GM06990 (cell line): ENCODE data around the gene RPS25.
A peak's percentile ranks its signal among the peaks of the same experiment; 100 is the strongest.

ENCODE experiments used
- DNase-seq: peaks from one replicate; pipeline ENCODE4 v3.0.0-alpha.2; 2011; ENCODE audit not compliant: insufficient read length; ENCODE audit errors: extremely low read depth
- H3K27me3 ChIP-seq: replicated peaks from 2 replicates; pipeline ENCODE4 v1.6.0; 2011; ENCODE audit warnings: low read length; ENCODE audit not compliant: control insufficient read depth, insufficient read depth
- H3K36me3 ChIP-seq: 2 replicates; pipeline ENCODE4 v1.5.1; 2011; ENCODE audit warnings: low read length; ENCODE audit not compliant: control insufficient read depth, insufficient read depth
- H3K4me3 ChIP-seq: replicated peaks from 2 replicates; pipeline ENCODE4 v1.5.1; 2011; ENCODE audit warnings: low read depth, mild to moderate bottlenecking, control low read depth, low read length
- CTCF ChIP-seq: IDR thresholded peaks from 2 replicates; pipeline ENCODE4 v1.5.1; 2011; ENCODE audit warnings: low read length, control low read depth, mild to moderate bottlenecking, inconsistent platforms; ENCODE audit not compliant: insufficient read depth, poor library complexity, severe bottlenecking

RPS25 gene

GRCh38 chr11:119030329-119031047, 12.3 kb upstream of the RPS25 start, which contains the start of gene SLC37A4:
TSS of gene SLC37A4 (minus strand) at chr11:119030877.
- H3K4me3 ChIP-seq, result peak within 1 kb of the TSS; percentile 94
- H3K36me3 ChIP-seq, result peaks cover 6% of the 10 kb centered on the region
- peak; percentile 93 for TF ChIP-seq CTCF
- peak; percentile 99 for DNase-seq
- H3K27me3 ChIP-seq, result no peaks in the 10 kb centered on the region

DNA sequence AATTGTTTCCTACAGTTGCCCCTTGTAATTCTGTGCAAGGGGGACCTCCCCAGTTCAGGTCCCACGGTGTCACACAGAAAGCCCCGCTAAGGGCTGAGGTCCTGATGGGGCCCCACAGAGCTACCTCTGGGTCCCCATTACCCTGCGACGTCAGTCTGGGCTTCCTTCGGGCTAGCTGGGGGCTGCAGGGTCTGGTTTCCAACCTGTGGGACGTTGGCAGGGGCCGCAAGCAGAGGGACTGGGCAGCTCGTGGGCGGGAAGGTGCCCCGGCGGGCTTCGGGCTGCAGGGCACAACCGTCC, 11.8 kb upstream of the RPS25 start:
- no peak for TF ChIP-seq CTCF
- H3K4me3 ChIP-seq, result peak overlapping the region; percentile 94
- DNase-seq, result no peak

GRCh38 chr11:119029340-119030028, 11.3 kb upstream of the RPS25 start:
- no peak for DNase-seq
- TF ChIP-seq CTCF, result no peak
- H3K36me3 ChIP-seq, result peaks cover 13% of the 10 kb centered on the region

More for the DNA sequence above, 11.8 kb upstream of the RPS25 start:
- Histone ChIP-seq H3K36me3 (peaks cover 11% of the 10 kb centered on the region), H3K27me3 (no peaks in the 10 kb centered on the region)

GRCh38 chr11:119029069-119029339, 10.9 kb upstream of the RPS25 start:
- TF ChIP-seq CTCF, result no peak
- no peak for DNase-seq
- Histone ChIP-seq H3K36me3 (peaks cover 13% of the 10 kb centered on the region), H3K27me3 (no peaks in the 10 kb centered on the region), H3K4me3 (no peak overlapping the region)

More at GRCh38 chr11:119029340-119030028, 11.3 kb upstream of the RPS25 start:
- peak overlapping the region; percentile 94 for H3K4me3 ChIP-seq
- H3K27me3 ChIP-seq, result no peaks in the 10 kb centered on the region

DNA sequence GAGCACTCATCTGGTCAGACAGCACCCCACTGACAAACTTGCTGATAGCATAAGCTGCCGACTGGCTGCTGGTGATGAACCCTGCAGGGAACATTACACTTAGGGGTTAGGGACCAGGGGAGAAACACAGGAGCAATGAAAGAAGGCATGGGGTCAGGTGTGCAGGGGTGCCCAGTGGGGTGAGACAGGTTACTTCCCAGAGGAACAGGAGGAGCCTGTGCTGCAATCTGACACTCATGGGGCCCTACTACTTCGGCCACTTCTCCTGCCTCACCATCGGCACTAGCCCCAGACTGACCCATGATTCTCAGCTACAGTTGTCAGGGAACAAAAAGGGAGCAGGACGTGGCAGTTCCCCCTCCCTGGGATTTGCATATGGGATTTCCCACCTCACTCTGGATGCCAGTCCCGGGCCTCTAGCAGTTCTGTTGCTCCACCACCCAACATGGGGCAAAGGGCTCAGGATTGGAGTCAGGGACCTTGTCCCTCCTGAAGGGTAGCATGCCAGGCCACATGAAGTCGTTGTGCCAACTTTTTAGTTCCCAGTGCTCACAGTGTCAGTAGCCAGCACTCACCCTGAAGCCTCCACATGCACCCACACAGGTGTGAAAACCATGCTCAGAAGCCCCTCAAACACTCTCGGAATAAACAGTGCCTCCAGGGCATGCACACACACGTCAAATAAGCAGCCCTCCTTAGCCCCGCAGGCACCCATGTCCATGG, 10.4 kb upstream of the RPS25 start:
- no peak for TF ChIP-seq CTCF
- Histone ChIP-seq H3K4me3 (no peak overlapping the region), H3K36me3 (peaks cover 14% of the 10 kb centered on the region), H3K27me3 (no peaks in the 10 kb centered on the region)
- DNase-seq, result no peak
